GM19463 (cell line): ENCODE measurements around the gene FITM1.
A peak's percentile ranks its signal among the peaks of the same experiment; 100 is the strongest.

Source experiments
- ATAC-seq: cut with Tn5 transposase; IDR thresholded peaks from one replicate; pipeline ENCODE4 v1.9.1; 2021; ENCODE audit warnings: mild to moderate bottlenecking, moderate library complexity; ENCODE audit not compliant: unreplicated experiment

FITM1 gene

GRCh38 chr14:24159777-24160498 lies 29.5 kb downstream of the FITM1 start:
- ATAC-seq = no peak

GRCh38 chr14:24160499-24160849 lies 30.0 kb downstream of the FITM1 start:
- ATAC-seq = no peak

GRCh38 chr14:24160850-24161804 lies 30.7 kb downstream of the FITM1 start, which contains the start of gene IRF9:
Gene IRF9 (plus strand): TSS chr14:24161265. CDS start chr14:24162145, 880 bp downstream.
- peak; percentile 82 for ATAC-seq

- ATAC-seq = no peak
Measured at GRCh38 chr14:24162093-24162492, 31.6 kb downstream of the FITM1 start.

- no peak for ATAC-seq
Measured at GRCh38 chr14:24164518-24164991, 34.1 kb downstream of the FITM1 start.

GRCh38 chr14:24165785-24166184 lies 35.3 kb downstream of the FITM1 start:
- no peak for ATAC-seq

- no peak for ATAC-seq
Measured at GRCh38 chr14:24167469-24168114, 37.1 kb downstream of the FITM1 start.

- peak; percentile 80 for ATAC-seq
Measured at GRCh38 chr14:24171422-24172260, 41.2 kb downstream of the FITM1 start, which contains the start of gene REC8. Gene REC8 (plus strand): TSS chr14:24172080. CDS start chr14:24172553, 473 bp downstream.

- ATAC-seq = no peak
Measured at GRCh38 chr14:24172261-24172860, 41.9 kb downstream of the FITM1 start.

GRCh38 chr14:24172871-24173281 lies 42.4 kb downstream of the FITM1 start:
- no peak for ATAC-seq

- ATAC-seq = no peak
Measured at GRCh38 chr14:24176599-24176998, 46.1 kb downstream of the FITM1 start.

GRCh38 chr14:24177041-24177825 lies 46.8 kb downstream of the FITM1 start:
- ATAC-seq = no peak

- no peak for ATAC-seq
Measured at GRCh38 chr14:24177891-24178290, 47.4 kb downstream of the FITM1 start.

GRCh38 chr14:24178399-24179178 lies 48.1 kb downstream of the FITM1 start:
- no peak for ATAC-seq

GRCh38 chr14:24179294-24179960 lies 49.0 kb downstream of the FITM1 start:
- ATAC-seq = no peak

- no peak for ATAC-seq
Measured at GRCh38 chr14:24179961-24180796, 49.7 kb downstream of the FITM1 start.
